ENCODE measurements around the gene EYA2.

DNA sequence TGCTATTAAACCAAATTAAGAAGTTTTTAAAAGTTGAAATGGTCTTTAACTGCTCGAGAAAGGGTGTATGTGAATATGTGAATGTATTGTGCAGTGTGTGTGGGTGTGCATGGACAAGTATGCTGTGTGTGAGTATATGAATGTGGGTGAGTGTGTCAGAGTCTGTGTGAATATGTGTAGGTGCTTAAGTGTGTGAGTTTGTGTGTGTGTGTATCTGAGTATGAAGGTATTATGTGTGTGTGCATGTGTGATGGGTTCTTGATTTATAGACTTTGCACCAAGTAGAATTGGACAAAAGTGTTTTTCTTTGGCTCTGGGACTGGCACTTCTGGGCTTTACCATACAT lies 21.6 kb downstream of the EYA2 start:
- TF ChIP-seq, protein P1, sequence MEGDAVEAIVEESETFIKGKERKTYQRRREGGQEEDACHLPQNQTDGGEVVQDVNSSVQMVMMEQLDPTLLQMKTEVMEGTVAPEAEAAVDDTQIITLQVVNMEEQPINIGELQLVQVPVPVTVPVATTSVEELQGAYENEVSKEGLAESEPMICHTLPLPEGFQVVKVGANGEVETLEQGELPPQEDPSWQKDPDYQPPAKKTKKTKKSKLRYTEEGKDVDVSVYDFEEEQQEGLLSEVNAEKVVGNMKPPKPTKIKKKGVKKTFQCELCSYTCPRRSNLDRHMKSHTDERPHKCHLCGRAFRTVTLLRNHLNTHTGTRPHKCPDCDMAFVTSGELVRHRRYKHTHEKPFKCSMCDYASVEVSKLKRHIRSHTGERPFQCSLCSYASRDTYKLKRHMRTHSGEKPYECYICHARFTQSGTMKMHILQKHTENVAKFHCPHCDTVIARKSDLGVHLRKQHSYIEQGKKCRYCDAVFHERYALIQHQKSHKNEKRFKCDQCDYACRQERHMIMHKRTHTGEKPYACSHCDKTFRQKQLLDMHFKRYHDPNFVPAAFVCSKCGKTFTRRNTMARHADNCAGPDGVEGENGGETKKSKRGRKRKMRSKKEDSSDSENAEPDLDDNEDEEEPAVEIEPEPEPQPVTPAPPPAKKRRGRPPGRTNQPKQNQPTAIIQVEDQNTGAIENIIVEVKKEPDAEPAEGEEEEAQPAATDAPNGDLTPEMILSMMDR (IDR thresholded peaks at IDR 0.05): no peak
- TF ChIP-seq POLR2A (IDR thresholded peaks at IDR 0.05): no peak
